Lung (tissue), 12 donors: Measurements from ENCODE around the gene CCNT2. TPM values are rescaled to one million over a fixed set of nuclear protein-coding genes. Genes with fewer than 3 reads are reported as not detected.

Experiments
- ATAC-seq: fragments of 200-7000 bp; cut with Tn5 transposase; one replicate; pipeline ENCODE4 v1.9.1; 2020; ENCODE audit warnings: moderate number of reproducible peaks; ENCODE audit not compliant: insufficient read depth, low FRiP score
- DNase-seq, 3 donors: peaks; one replicate each; pipeline ENCODE4 v3.0.0-alpha.2; 2013 to 2017
- H3K27ac ChIP-seq, 2 donors: one replicate each; pipeline ENCODE4 v1.5.1; 2013; ENCODE audit warnings: mild to moderate bottlenecking in 2 of 2, moderate library complexity in 2 of 2, control low read depth in 1 of 2, inconsistent platforms in 1 of 2, low read depth in 1 of 2, low read length in 1 of 2
- H3K27me3 ChIP-seq, 3 donors: one replicate each; pipeline ENCODE4 v1.5.1; 2013; ENCODE audit warnings: low read length in 2 of 3; ENCODE audit not compliant: control insufficient read depth in 3 of 3, insufficient read depth in 3 of 3
- H3K36me3 ChIP-seq, 4 donors: one replicate each; pipeline ENCODE4 v1.5.1; 2013; ENCODE audit warnings: low read length in 4 of 4, mild to moderate bottlenecking in 1 of 4, moderate library complexity in 1 of 4; ENCODE audit not compliant: control insufficient read depth in 4 of 4, insufficient read depth in 4 of 4
- H3K4me1 ChIP-seq, 5 donors: one replicate each; pipeline ENCODE4 v1.5.1; 2013; ENCODE audit warnings: low read length in 5 of 5, mild to moderate bottlenecking in 2 of 5, moderate library complexity in 1 of 5; ENCODE audit not compliant: control insufficient read depth in 5 of 5, insufficient read depth in 5 of 5
- H3K4me3 ChIP-seq: one replicate; pipeline ENCODE4 v1.5.1; 2013; ENCODE audit warnings: mild to moderate bottlenecking, control low read depth, moderate library complexity
- H3K9ac ChIP-seq, 2 donors: one replicate each; pipeline ENCODE4 v1.5.1; 2013; ENCODE audit warnings: low read length in 2 of 2, control low read depth in 1 of 2; ENCODE audit not compliant: insufficient read depth in 1 of 2
- H3K9me3 ChIP-seq, 4 donors: one replicate each; pipeline ENCODE4 v1.5.1; 2013; ENCODE audit warnings: low read length in 3 of 4, mild to moderate bottlenecking in 1 of 4, moderate library complexity in 1 of 4; ENCODE audit not compliant: control insufficient read depth in 4 of 4, insufficient read depth in 3 of 4
- CTCF ChIP-seq: IDR thresholded peaks from 2 replicates; pipeline ENCODE4 v1.5.1; 2012; ENCODE audit warnings: mild to moderate bottlenecking; ENCODE audit errors: control extremely low read depth, extremely low read depth
- WGBS, 2 donors: extraction: QIAGEN DNeasy Blood & Tissue Kit; methylation state at CpG; one replicate each; pipeline ENCODE4 v1.1.7; 2013; 5-methylcytosine and 5-hydroxymethylcytosine counted together
- polyA plus RNA-seq, 2 donors: library from polyadenylated mRNA; stranded (reverse); fragments of 200-250 nt; gene quantifications; one replicate each; pipeline ENCODE4 v1.2.1, GENCODE V29; 2013
- total RNA-seq, 2 donors: library from RNA; depleted of rRNA in 1 of 2; stranded (reverse); fragments of >200 nt in 1 of 2; gene quantifications; one replicate each; pipeline ENCODE4 v1.2.1, GENCODE V29; 2014 to 2021
- donor health status: control.
- donor health status: control.
- donor health status: Bipolar disorder and iron deficiency.
- donor health status: healthy.
- donor health status: DM: yes; HTN: yes; CAD: no.

CCNT2 gene
- total and polyA plus RNA-seq, 4 donors: 10.9 to 83.9 (median 24.8) TPM

DNA sequence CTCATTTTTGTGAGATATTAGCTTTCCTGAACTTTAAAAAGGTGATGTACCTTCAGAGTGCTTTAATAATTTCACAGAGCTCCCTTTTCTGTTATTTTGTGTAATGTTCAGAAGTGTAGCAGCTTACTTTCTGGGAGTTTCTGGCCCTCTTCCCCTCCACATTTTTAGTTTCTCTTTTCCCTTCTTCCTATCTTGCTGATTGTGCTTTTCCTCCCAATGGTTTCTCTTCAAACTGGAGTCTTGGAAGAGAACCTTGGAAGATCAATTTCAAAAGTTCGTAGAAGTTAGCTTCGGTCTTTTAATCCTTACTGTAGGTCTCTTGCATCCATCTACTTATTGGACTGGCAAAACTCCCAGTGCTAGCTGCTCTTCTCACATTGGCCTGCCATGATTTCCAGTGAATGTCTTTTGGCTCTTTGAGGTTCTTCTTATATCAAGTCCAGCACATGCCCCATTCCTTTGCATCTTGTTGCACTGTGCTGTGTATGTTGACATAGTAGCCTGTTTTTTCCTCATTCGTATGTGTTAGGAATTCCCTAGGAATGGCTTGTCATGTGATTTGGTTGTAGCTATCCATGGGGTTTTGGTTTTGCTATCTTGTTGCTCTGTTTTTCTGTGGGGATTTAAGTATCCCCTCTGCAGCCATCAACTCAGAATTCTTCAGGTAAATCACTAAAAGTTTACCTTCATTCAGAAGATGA is 7.8 kb downstream of the CCNT2 start:
- TF ChIP-seq CTCF: no peak
- H3K9me3 ChIP-seq: no peaks in the 10 kb centered on the region
- peaks cover 0 to 2% (median 0%) of the 10 kb centered on the region in 4 donors for H3K36me3 ChIP-seq
- 72 to 79% methylated on average over 3 of the region's 3 CpGs for WGBS, 2 donors
- no peak overlapping the region for H3K4me3 ChIP-seq
- peaks cover 0 to 29% (median 1%) of the 10 kb centered on the region in 5 donors for H3K4me1 ChIP-seq
- no peaks in the 10 kb centered on the region for H3K27me3 ChIP-seq
- no peak overlapping the region for H3K27ac ChIP-seq
- no peak for ATAC-seq
- no peak overlapping the region for H3K9ac ChIP-seq
- DNase-seq: no peak

DNA sequence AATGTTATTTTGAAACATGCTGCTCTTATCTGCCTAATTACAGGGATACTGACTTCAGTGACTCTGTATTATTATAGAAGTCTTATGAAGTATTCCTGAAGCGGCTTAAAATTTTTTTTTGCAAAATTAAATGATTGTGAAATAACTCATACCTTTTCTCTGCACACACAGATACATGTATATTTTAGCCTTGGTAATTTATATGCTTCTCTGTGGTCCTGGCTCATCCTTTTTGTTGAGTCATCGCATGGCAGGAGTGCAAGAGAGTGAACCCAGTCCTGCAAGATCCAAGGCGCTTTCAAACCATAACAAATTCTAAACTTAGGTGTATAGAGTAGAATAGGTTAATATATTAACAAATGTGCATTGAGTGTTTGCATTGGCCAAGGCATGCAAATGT is 8.6 kb downstream of the CCNT2 start:
- H3K4me3 ChIP-seq: no peak overlapping the region
- H3K27me3 ChIP-seq: no peaks in the 10 kb centered on the region
- TF ChIP-seq CTCF: no peak
- no peaks in the 10 kb centered on the region for H3K9me3 ChIP-seq
- H3K27ac ChIP-seq: no peak overlapping the region
- peaks cover 0 to 4% (median 0%) of the 10 kb centered on the region in 4 donors for H3K36me3 ChIP-seq
- 71 to 76% methylated on average over 3 of the region's 3 CpGs for WGBS, 2 donors
- no peak overlapping the region for H3K9ac ChIP-seq
- H3K4me1 ChIP-seq: peaks cover 0 to 32% (median 1%) of the 10 kb centered on the region in 5 donors
- DNase-seq (no peak), ATAC-seq (no peak)

DNA sequence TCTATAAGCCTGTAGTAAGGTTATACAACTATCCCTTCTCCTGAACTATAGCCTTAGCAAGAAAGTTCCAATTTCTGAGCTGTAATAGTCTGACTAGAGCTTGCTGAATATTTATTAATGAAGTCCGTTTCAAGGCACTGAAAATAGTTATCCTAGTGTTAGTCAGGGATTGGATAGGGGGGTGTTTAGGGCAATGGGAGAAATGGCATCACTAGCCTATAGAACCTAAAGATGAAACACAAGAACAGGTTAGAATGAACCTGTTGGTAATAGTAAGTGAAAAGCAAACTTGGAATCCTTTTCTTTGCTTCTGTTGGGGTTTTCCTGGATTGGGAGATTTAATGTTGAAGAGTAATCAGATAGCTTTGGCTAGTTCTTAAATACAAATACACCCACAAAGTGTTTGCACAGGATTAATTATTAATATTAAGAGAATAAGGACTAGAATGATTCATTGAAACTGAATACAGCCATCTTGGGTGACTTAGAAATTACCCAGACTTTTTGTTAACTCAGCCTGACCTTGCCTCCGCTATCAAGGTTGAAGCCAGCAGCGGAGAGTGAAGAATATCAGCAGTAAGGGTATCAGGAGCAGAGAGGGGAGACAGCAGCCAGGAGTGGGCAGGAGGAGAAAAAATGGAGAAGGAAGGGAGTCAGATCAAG is 14.4 kb downstream of the CCNT2 start:
- no peak for DNase-seq
- H3K27me3 ChIP-seq: no peaks in the 10 kb centered on the region
- no peak overlapping the region for H3K9ac ChIP-seq
- peak overlapping the region in 1 of 2 donors; percentile 67 for H3K27ac ChIP-seq
- no peak overlapping the region for H3K4me3 ChIP-seq
- ATAC-seq: peak; percentile 41
- no peaks in the 10 kb centered on the region for H3K9me3 ChIP-seq
- TF ChIP-seq CTCF: no peak
- 72 to 81% methylated on average over 3 of the region's 3 CpGs for WGBS, 2 donors
- peaks cover 0 to 3% (median 1%) of the 10 kb centered on the region in 4 donors for H3K36me3 ChIP-seq
- peaks cover 0 to 15% (median 10%) of the 10 kb centered on the region in 5 donors for H3K4me1 ChIP-seq
